Measurements from ENCODE around the gene ADGRL2.

GRCh38 chr1:81850031-81850430 is 49.3 kb downstream of the ADGRL2 start:
- TF ChIP-seq POLR2AphosphoS5 (IDR thresholded peaks at IDR 0.05; ENCODE audit: borderline replicate concordance, low read depth, low read length), result no peak
- no peak for TF ChIP-seq EZH2 (IDR thresholded peaks at IDR 0.05)
- no peak for TF ChIP-seq FOXP2 (optimal IDR thresholded peaks at IDR 0.05; ENCODE audit: control extremely low read depth, extremely low read length, insufficient read depth)

Data from SK-N-MC (cell line).